Hepatocyte (in vitro differentiated cells): Measurements from ENCODE around the gene SLC35A4. TPM values are rescaled to one million over a fixed set of nuclear protein-coding genes. Genes with fewer than 3 reads are reported as not detected.
"Not testable (repeated sequence)": the region's sequence is repeated elsewhere in the genome, so short reads cannot be mapped to it uniquely, and the experiment has no call there.

Experiments
- DNase-seq: peaks from one replicate; pipeline ENCODE4 v3.0.0-alpha.2; 2016; ENCODE audit warnings: low spot score
- H2AFZ ChIP-seq: fragments of 200-600 bp; sonication (generic); 2 replicates; pipeline ENCODE4 v1.6.0; 2016; ENCODE audit warnings: antibody characterized with exemption, mild to moderate bottlenecking
- H3K27ac ChIP-seq: fragments of 200-600 bp; sonication (generic); 2 replicates; pipeline ENCODE4 v1.5.1; 2016; ENCODE audit warnings: mild to moderate bottlenecking
- H3K27me3 ChIP-seq: fragments of 200-600 bp; sonication (generic); 2 replicates; pipeline ENCODE4 v1.6.1; 2016
- H3K36me3 ChIP-seq: fragments of 200-600 bp; sonication (generic); replicated peaks from 2 replicates; pipeline ENCODE4 v1.5.1; 2016; ENCODE audit warnings: low read depth; ENCODE audit not compliant: insufficient read depth
- H3K4me1 ChIP-seq: fragments of 200-600 bp; sonication (generic); 2 replicates; pipeline ENCODE4 v1.5.1; 2016; ENCODE audit warnings: mild to moderate bottlenecking, moderate library complexity; ENCODE audit not compliant: insufficient read depth
- H3K4me2 ChIP-seq: fragments of 200-600 bp; sonication (generic); 2 replicates; pipeline ENCODE4 v1.6.0; 2016
- H3K4me3 ChIP-seq: fragments of 200-600 bp; sonication (generic); 2 replicates; pipeline ENCODE4 v1.5.1; 2016; ENCODE audit warnings: mild to moderate bottlenecking
- H3K79me2 ChIP-seq: fragments of 200-600 bp; sonication (generic); 2 replicates; pipeline ENCODE4 v1.6.0; 2017; ENCODE audit warnings: mild to moderate bottlenecking
- H3K9me2 ChIP-seq: fragments of 200-600 bp; sonication (generic); replicated peaks from 2 replicates; pipeline ENCODE4 v1.6.0; 2017; ENCODE audit warnings: mild to moderate bottlenecking; ENCODE audit not compliant: insufficient read depth
- H3K9me3 ChIP-seq: fragments of 200-600 bp; sonication (generic); 2 replicates; pipeline ENCODE4 v1.5.1; 2016; ENCODE audit warnings: low read depth, mild to moderate bottlenecking
- H4K20me1 ChIP-seq: fragments of 200-600 bp; sonication (generic); 2 replicates; pipeline ENCODE4 v1.6.0; 2016; ENCODE audit warnings: mild to moderate bottlenecking; ENCODE audit not compliant: insufficient read depth, poor library complexity, severe bottlenecking
- CTCF ChIP-seq: fragments of 200-600 bp; sonication (generic); IDR thresholded peaks from 2 replicates; pipeline ENCODE4 v1.5.1; 2016; ENCODE audit warnings: antibody characterized with exemption, mild to moderate bottlenecking; ENCODE audit not compliant: poor library complexity
- EZH2 ChIP-seq: fragments of 200-600 bp; sonication (generic); IDR thresholded peaks from 2 replicates; pipeline ENCODE4 v1.6.1; 2016; ENCODE audit warnings: antibody characterized with exemption, mild to moderate bottlenecking, borderline replicate concordance
- EZH2phosphoT487 ChIP-seq: fragments of 200-600 bp; sonication (generic); IDR thresholded peaks from one replicate; pipeline ENCODE4 v1.6.1; 2018; ENCODE audit warnings: antibody characterized with exemption, mild to moderate bottlenecking, low read depth, moderate library complexity; ENCODE audit not compliant: unreplicated experiment, severe bottlenecking
- WGBS: methylation state at CpG from one replicate; pipeline ENCODE4 v1.1.6; 2016; ENCODE audit warnings: low lambda C conversion rate; ENCODE audit errors: missing lambda C conversion rate; 5-methylcytosine and 5-hydroxymethylcytosine counted together
- polyA plus RNA-seq: library from polyadenylated mRNA; unstranded; fragments of >200 nt; fragmentation: Nextera tagmentation; extraction: Ambion mirVana; gene quantifications from 2 replicates; pipeline ENCODE4 v1.2.1, GENCODE V29; 2016
- total RNA-seq: library from RNA; depleted of rRNA; stranded (reverse); fragments of >200 nt; gene quantifications from 2 replicates; pipeline ENCODE4 v1.2.3, GENCODE V29; 2014

SLC35A4 gene
- total and polyA plus RNA-seq, 2 experiments from 2014 or later, result 34.1 to 81.0 TPM

DNA sequence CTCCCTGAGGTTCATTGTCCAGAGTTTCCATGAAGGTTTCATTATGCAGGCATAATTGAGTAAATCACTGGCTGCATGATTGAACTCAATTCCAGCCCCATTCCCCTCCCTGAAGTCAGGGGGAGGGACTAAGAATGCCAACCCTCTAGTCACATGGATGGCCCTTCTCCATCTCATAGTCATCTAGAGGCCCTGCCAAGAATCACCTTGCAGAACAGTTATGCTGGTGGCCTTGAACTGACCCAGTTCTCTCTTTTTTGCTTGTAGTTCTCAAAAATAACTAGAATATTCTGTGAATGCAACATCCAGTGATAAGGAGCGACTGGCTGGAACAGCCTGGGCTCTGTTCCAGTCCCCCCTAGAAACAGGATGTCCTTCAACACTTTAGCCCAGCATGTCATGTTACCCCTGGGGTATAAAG is 31.7 kb downstream of the SLC35A4 start:
- TF ChIP-seq CTCF, result no peak
- no peak for TF ChIP-seq EZH2phosphoT487
- no peak for TF ChIP-seq EZH2
- no peak for DNase-seq
- H3K36me3 ChIP-seq, result no peaks in the 10 kb centered on the region
- H3K79me2 ChIP-seq, result no peaks in the 10 kb centered on the region
- no peak overlapping the region for H2AFZ ChIP-seq
- peak overlapping the region; percentile 57 for H3K27ac ChIP-seq
- no peaks in the 10 kb centered on the region for H3K4me1 ChIP-seq
- H3K9me3 ChIP-seq, result no peaks in the 10 kb centered on the region
- H3K27me3 ChIP-seq, result no peaks in the 10 kb centered on the region
- H3K4me3 ChIP-seq, result no peak overlapping the region
- H3K4me2 ChIP-seq, result peak overlapping the region; percentile 16
- no peaks in the 10 kb centered on the region for H3K9me2 ChIP-seq
- 95% methylated on average over 1 of the region's 1 CpG for WGBS
- no peaks in the 10 kb centered on the region for H4K20me1 ChIP-seq

DNA sequence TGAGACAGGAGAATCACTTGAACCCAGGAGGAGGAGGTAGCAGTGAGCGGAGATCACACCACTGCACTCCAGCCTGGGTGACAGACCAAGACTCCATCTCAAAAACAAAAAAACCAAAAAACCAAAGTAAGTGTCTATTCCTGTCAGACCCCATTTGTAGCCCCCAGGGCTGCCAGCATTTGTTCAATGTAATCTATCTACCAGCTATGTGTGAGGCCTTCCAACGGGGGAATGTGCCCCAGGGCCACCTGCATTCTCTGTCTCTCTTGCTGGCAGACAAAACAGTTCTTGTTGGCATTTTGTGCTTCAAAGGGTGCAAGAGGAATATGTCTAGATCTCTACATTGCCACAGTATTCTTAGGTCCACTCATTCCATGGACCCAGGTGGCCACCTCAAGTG is 34.2 kb downstream of the SLC35A4 start:
- H3K9me2 ChIP-seq, result no peaks in the 10 kb centered on the region
- H3K4me2 ChIP-seq, result no peak overlapping the region
- H2AFZ ChIP-seq, result no peak overlapping the region
- TF ChIP-seq EZH2phosphoT487 (no peak), CTCF (no peak), EZH2 (no peak)
- WGBS, result 64% methylated on average over 2 of the region's 2 CpGs
- no peaks in the 10 kb centered on the region for H3K79me2 ChIP-seq
- H3K4me1 ChIP-seq, result no peaks in the 10 kb centered on the region
- H3K27me3 ChIP-seq, result no peaks in the 10 kb centered on the region
- no peak overlapping the region for H3K4me3 ChIP-seq
- no peak for DNase-seq
- H3K36me3 ChIP-seq, result no peaks in the 10 kb centered on the region
- H3K27ac ChIP-seq, result no peak overlapping the region
- no peaks in the 10 kb centered on the region for H4K20me1 ChIP-seq
- no peaks in the 10 kb centered on the region for H3K9me3 ChIP-seq

DNA sequence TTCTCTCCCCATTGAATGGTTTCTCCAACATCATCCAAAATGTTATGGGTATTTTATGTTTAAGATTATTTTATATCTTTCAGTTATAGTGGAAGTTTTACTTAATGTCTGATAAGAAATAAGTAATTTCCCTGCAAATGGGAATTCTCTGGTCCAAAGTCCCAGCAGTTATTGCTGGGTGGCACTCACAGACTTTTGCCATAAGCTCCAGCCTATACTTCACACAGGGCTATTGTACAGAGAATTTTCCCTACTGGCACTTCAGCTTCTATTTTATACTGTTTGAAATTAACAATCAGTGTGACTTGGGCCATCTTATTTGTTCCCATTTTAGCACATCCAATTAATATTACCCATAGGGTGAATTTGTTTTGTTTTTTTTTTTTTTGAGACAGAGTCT is 35.5 kb downstream of the SLC35A4 start:
- no peak overlapping the region for H3K27ac ChIP-seq
- no peak overlapping the region for H3K4me2 ChIP-seq
- no peaks in the 10 kb centered on the region for H3K4me1 ChIP-seq
- H3K9me3 ChIP-seq, result no peaks in the 10 kb centered on the region
- H3K4me3 ChIP-seq, result no peak overlapping the region
- no peak for TF ChIP-seq EZH2
- TF ChIP-seq EZH2phosphoT487, result no peak
- no peak for TF ChIP-seq CTCF
- no peaks in the 10 kb centered on the region for H3K27me3 ChIP-seq
- no peaks in the 10 kb centered on the region for H3K36me3 ChIP-seq
- H2AFZ ChIP-seq, result no peak overlapping the region
- no peaks in the 10 kb centered on the region for H3K9me2 ChIP-seq
- H4K20me1 ChIP-seq, result no peaks in the 10 kb centered on the region
- no peak for DNase-seq
- H3K79me2 ChIP-seq, result no peaks in the 10 kb centered on the region

DNA sequence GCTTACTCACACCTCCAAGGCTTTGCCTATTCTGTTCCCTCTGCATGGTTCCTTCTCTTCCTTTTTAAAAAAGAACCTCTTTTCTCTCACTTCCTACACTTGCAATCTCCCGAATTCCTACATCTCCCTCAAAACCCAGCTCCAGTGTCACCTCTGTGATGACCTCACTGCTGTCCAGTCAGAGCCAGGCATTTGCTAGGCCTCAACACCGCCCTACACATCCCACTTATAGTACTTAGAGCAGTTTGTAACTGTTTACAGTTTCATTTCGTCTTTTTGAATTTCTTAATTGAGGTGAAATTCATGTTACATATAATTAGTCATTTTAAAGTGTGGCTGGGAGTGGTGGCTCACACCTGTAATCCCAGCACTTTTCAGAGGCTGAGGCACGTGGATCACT is 37.5 kb downstream of the SLC35A4 start:
- H2AFZ ChIP-seq, result no peak overlapping the region
- WGBS, result 85% methylated on average over 4 of the region's 4 CpGs
- no peak overlapping the region for H3K4me2 ChIP-seq

DNA sequence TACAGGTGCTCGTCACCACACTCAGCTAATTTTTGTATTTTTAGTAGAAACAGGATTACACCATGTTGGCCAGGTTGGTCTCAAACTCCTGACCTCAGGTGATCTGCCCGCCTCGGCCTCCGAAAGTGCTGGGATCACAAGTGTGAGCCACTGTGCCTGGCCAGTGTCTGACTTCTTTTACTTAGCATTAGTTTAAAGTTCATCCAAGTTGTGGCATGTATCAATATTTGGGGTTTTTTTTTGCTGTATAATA is 38.7 kb downstream of the SLC35A4 start:
- H3K4me2 ChIP-seq, H2AFZ ChIP-seq, H4K20me1 ChIP-seq, H3K79me2 ChIP-seq, H3K4me1 ChIP-seq, H3K27ac ChIP-seq, H3K27me3 ChIP-seq, H3K9me3 ChIP-seq, H3K9me2 ChIP-seq, H3K4me3 ChIP-seq, H3K36me3 ChIP-seq, DNase-seq: not testable (repeated sequence)
- WGBS, result 96% methylated on average over 4 of the region's 4 CpGs

More for the DNA sequence above, 37.5 kb downstream of the SLC35A4 start:
- Histone ChIP-seq H3K4me3 (no peak overlapping the region), H3K9me3 (no peaks in the 10 kb centered on the region), H3K27ac (peak overlapping the region; percentile 31), H3K9me2 (no peaks in the 10 kb centered on the region), H3K79me2 (no peaks in the 10 kb centered on the region), H3K36me3 (no peaks in the 10 kb centered on the region), H4K20me1 (no peaks in the 10 kb centered on the region), H3K27me3 (no peaks in the 10 kb centered on the region), H3K4me1 (no peaks in the 10 kb centered on the region)
- TF ChIP-seq CTCF (no peak), EZH2phosphoT487 (no peak), EZH2 (no peak)
- no peak for DNase-seq
